IMR-90 (cell line): ENCODE measurements around the gene CLDN4.

Experiments
- BHLHE40 ChIP-seq: fragments of 150-350 bp; IDR thresholded peaks from 2 replicates; pipeline ENCODE4 v1.6.1; 2016; ENCODE audit warnings: mild to moderate bottlenecking, low read depth, low read length
- CHD1 ChIP-seq: IDR thresholded peaks from 2 replicates; pipeline ENCODE4 v1.6.1; 2012; ENCODE audit warnings: low read depth, low read length, improper control_type of control experiment
- MAFK ChIP-seq: IDR thresholded peaks from 2 replicates; pipeline ENCODE4 v1.6.1; 2012; ENCODE audit warnings: low read depth, low read length, improper control_type of control experiment
- MAZ ChIP-seq: IDR thresholded peaks from 2 replicates; pipeline ENCODE4 v1.6.1; 2012; ENCODE audit warnings: low read depth, mild to moderate bottlenecking, low read length, improper control_type of control experiment, moderate library complexity, borderline replicate concordance
- MXI1 ChIP-seq: IDR thresholded peaks from 2 replicates; pipeline ENCODE4 v1.6.1; 2012; ENCODE audit warnings: low read depth, mild to moderate bottlenecking, low read length, moderate library complexity, borderline replicate concordance
- POLR2A ChIP-seq: IDR thresholded peaks from 2 replicates; pipeline ENCODE4 v1.6.1; 2012; ENCODE audit warnings: mild to moderate bottlenecking, low read depth, low read length
- RAD21 ChIP-seq: IDR thresholded peaks from 2 replicates; pipeline ENCODE4 v1.6.1; 2012; ENCODE audit warnings: low read length, improper control_type of control experiment
- RFX5 ChIP-seq: IDR thresholded peaks from 2 replicates; pipeline ENCODE4 v1.8.0; 2012; ENCODE audit warnings: low read depth, mild to moderate bottlenecking, low read length, moderate library complexity
- SMC3 ChIP-seq: fragments of 150-350 bp; IDR thresholded peaks from 2 replicates; pipeline ENCODE4 v1.6.1; 2016; ENCODE audit warnings: low read depth, mild to moderate bottlenecking, antibody characterized with exemption, low read length, moderate library complexity
- TF ChIP-seq, protein P1 (sequence below): conservative IDR thresholded peaks from 2 replicates; pipeline ENCODE4 v1.5.1; 2012; ENCODE audit warnings: mild to moderate bottlenecking, low read depth, low read length, improper control_type of control experiment
- TF ChIP-seq, protein P2 (sequence below): fragments of 150-350 bp; IDR thresholded peaks from 2 replicates; pipeline ENCODE4 v1.6.1; 2016; ENCODE audit warnings: low read depth, mild to moderate bottlenecking, low read length, moderate library complexity, borderline replicate concordance

DNA sequence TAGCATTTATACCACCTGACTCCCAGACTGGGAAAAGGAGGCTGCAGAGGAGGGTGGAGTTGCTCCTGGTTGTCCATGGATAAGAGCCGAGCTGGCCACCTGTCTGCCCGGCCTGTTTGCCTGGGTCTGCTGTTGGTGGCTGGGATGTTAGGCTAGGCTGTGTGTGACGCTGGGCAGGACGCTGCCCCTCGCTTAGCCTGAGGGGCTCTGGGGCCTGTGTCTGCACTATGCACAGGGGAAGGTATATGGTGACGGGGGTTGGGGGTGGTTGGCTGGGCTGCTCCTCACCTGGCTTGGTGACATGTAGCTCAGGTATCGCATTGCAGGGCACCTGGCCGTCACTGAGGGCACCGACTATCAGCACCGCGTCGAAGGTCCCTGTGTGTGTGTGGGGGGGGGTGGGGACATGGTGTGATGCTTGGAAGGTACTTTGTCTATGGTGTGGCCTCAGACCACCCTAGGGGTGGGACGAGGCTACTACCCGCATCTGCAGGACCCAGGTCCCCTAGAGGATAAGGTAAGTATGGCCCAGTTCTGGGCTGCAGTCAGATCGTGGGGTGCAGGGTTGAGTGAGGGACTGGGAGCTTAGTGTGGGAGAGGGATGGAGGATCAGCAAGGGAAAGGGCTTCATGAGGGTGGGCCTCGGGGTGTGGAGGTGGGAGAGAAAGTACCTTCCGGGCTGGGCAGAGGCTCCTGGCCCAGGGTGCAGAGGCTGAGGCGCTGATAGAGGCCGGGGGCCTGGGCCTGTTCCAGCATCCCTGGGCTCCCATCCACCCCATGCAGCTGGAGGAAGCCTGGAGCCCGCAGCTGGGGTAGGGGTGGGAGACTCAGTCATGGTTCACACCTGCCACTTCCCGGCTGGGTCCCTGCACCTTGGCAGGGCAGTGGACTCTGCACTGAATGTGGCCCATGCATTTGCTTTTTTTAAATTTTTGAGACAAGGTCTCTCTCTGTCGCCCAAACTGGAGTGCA is 9.2 kb downstream of the CLDN4 start:
- TF ChIP-seq, protein P1, sequence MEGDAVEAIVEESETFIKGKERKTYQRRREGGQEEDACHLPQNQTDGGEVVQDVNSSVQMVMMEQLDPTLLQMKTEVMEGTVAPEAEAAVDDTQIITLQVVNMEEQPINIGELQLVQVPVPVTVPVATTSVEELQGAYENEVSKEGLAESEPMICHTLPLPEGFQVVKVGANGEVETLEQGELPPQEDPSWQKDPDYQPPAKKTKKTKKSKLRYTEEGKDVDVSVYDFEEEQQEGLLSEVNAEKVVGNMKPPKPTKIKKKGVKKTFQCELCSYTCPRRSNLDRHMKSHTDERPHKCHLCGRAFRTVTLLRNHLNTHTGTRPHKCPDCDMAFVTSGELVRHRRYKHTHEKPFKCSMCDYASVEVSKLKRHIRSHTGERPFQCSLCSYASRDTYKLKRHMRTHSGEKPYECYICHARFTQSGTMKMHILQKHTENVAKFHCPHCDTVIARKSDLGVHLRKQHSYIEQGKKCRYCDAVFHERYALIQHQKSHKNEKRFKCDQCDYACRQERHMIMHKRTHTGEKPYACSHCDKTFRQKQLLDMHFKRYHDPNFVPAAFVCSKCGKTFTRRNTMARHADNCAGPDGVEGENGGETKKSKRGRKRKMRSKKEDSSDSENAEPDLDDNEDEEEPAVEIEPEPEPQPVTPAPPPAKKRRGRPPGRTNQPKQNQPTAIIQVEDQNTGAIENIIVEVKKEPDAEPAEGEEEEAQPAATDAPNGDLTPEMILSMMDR: no peak
- no peak for TF ChIP-seq POLR2A
- no peak for TF ChIP-seq BHLHE40
- no peak for TF ChIP-seq CHD1
- no peak for TF ChIP-seq RFX5
- TF ChIP-seq SMC3: no peak
- TF ChIP-seq RAD21: no peak
- no peak for TF ChIP-seq MAZ
- TF ChIP-seq MXI1: no peak
- TF ChIP-seq, protein P2, sequence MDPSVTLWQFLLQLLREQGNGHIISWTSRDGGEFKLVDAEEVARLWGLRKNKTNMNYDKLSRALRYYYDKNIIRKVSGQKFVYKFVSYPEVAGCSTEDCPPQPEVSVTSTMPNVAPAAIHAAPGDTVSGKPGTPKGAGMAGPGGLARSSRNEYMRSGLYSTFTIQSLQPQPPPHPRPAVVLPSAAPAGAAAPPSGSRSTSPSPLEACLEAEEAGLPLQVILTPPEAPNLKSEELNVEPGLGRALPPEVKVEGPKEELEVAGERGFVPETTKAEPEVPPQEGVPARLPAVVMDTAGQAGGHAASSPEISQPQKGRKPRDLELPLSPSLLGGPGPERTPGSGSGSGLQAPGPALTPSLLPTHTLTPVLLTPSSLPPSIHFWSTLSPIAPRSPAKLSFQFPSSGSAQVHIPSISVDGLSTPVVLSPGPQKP: no peak
- TF ChIP-seq MAFK: no peak
